Stomach (tissue), 4 donors: ENCODE data around the gene UBR4.

Experiments
- CTCF ChIP-seq, 7 experiments: fragments of 450-650 bp in 4 of 7; fragments of 200-600 bp in 3 of 7; sonication (generic) in 3 of 7; IDR thresholded peaks; one replicate each; pipeline ENCODE4 v1.5.1; 2016 to 2019; ENCODE audit warnings: antibody characterized with exemption in 7 of 7, control low read depth in 2 of 7, mild to moderate bottlenecking in 1 of 7
- POLR2A ChIP-seq, 4 donors: fragments of 450-650 bp; IDR thresholded peaks; one replicate each; pipeline ENCODE4 v1.6.1; 2016; ENCODE audit warnings: antibody characterized with exemption in 4 of 4, control low read depth in 2 of 4, mild to moderate bottlenecking in 1 of 4, moderate library complexity in 1 of 4

DNA sequence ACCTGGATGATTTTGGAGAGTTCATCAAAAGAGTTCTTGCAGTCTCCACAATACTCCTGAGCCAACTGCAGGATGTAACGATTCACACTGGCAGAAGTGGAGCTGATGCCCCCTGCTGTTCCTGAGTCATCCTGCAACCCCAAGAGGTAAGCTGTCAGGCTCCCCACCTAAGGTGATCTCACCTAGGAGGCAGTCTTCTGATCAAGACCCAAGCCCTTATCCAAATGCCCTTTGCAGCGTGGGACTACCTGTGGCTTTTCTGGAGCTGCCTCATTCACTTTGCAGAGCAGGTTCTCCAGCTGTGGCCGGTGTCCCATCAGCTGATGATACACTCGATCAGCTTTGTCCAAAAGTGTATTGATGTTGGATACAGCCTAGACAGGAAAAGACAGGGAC is 96.4 kb downstream of the UBR4 start:
- TF ChIP-seq CTCF (IDR thresholded peaks at IDR 0.05) (peak in 1 of 7 experiments; percentile 42), POLR2A (IDR thresholded peaks at IDR 0.05) (no peak)
